ENCODE measurements around the gene CCDC92B.

CCDC92B gene

DNA sequence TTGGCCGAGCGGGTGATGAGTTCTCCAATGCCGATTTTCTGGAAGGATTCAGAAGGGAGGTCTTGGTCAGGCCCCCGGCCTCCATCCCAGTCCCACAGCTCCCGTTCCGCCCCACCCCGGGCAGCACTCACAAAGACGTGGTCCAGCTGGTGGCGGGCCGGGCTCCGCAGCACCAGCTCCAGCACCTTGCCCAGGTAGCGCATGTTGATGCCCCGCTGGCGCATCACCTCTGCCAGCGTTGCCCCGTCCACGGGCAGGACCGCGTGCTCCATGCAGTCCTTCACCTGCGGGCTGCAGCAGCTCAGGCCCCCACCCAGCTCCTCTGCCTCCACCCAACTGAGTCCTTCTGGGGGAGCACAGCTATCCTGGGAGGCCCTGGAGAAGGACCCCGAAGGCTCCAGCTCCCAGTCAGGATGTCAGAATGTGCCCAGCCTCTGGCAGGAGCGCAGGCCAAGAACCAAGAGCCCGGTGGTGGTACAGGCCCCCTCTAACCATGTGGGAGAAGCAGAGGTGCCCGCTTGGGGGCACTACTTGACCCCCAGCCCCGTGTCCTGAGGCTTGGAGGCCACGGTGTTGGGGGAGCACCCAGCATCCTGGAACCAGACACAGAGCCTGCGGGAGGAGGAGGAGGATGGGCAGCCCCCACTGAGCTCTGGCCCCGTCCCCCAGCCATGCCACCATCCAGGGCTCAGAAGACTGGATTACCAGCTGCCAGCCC lies 54.0 kb downstream of the CCDC92B start:
- in situ Hi-C loops (cut with MboI; ENCODE audit: low sequenced_read_pairs, unreplicated experiment), result no loop called here
- TF ChIP-seq, protein P1, sequence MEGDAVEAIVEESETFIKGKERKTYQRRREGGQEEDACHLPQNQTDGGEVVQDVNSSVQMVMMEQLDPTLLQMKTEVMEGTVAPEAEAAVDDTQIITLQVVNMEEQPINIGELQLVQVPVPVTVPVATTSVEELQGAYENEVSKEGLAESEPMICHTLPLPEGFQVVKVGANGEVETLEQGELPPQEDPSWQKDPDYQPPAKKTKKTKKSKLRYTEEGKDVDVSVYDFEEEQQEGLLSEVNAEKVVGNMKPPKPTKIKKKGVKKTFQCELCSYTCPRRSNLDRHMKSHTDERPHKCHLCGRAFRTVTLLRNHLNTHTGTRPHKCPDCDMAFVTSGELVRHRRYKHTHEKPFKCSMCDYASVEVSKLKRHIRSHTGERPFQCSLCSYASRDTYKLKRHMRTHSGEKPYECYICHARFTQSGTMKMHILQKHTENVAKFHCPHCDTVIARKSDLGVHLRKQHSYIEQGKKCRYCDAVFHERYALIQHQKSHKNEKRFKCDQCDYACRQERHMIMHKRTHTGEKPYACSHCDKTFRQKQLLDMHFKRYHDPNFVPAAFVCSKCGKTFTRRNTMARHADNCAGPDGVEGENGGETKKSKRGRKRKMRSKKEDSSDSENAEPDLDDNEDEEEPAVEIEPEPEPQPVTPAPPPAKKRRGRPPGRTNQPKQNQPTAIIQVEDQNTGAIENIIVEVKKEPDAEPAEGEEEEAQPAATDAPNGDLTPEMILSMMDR (IDR thresholded peaks at IDR 0.05; ENCODE audit: borderline replicate concordance, control extremely low read depth, extremely low read depth, insufficient read depth, missing control alignments), result no peak

DNA sequence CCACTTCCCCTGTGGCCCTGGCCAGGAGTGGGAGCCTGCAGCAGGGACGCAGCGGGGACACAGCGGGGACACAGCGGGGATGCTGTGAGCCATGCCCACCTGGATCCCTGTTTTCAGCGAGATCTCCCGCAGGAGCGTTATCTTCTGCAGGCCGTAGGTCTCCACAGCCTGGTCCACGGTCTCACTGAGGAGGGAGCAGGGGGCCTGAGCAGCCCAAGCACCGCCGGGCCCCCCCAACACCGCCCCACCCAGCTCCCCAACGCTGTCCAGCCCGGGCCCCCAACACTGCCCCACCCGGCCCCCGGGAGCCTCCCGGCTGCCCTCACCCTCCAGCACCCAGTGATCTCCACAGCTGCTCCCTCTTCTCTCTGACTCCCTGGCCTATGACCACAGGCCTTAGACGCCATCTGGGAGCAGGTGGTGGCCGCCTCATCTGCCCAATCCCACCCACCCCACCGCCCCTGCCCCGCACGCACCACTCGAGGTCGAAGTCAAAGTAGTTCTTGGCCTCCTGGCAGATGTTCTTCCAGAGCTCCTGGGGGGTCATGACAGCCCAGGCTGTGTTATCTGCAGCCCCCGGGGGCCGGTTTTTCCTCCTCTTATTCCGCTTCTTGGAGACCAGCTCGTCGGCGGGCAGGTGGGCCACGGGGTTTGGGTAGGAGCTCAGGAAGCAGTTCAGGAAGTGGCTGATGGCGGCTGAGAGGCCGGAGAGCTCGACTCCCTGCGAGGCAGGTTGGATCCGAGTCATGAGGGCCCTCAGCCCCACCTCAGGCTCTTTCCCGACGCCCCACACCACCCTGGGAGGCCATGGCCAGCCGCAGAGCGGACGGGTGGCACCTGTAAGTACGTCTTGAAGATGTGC lies 54.8 kb downstream of the CCDC92B start:
- DNase-seq (ENCODE audit: low spot score), result peak; percentile 25
- TF ChIP-seq, protein P1 (IDR thresholded peaks at IDR 0.05; ENCODE audit: borderline replicate concordance, control extremely low read depth, extremely low read depth, insufficient read depth, missing control alignments), result no peak
- in situ Hi-C loops (cut with MboI; ENCODE audit: low sequenced_read_pairs, unreplicated experiment), result no loop called here

More for the DNA sequence above, 54.0 kb downstream of the CCDC92B start:
- peak; percentile 45 for DNase-seq (ENCODE audit: low spot score)

DNA sequence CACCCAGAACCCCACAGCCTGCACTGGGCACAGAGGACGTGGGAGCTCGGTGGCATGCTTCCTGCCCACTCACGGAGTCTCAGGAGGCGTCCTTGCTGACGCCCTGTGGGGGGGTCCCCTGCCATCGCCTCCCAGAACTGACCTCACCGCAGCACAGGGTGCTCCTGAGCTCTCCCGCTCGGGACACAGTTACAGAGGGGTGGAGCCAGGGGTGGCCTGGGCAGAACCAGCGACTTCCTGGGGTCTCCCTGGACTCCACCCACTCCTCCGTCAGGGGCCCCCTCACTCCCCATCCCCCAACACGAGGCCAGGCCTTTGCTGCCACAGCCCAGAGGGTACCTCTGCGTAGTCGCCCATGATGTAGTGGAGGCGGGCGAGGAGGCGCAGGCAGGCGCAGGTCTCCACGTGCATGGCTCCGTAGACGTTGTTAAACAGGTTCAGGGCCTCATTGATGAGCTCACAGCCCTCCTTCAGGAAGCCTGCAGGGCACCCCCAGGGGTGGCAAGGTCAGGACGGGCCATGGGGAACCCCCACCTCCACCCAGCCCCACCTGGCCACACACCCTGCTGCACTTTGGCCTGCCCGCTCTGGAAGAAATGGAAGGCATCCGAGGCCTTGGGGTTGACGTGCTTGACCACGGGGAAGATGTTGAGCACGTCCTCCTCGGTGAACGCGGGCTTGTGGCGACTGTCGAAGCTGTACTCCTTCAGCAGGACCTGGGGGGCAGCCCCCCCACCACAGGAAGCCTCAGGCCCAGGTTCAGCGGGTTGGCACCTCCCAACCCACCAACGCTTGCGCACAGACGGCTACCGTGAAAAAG lies 55.7 kb downstream of the CCDC92B start:
- in situ Hi-C loops (cut with MboI; ENCODE audit: low sequenced_read_pairs, unreplicated experiment), result no loop called here
- DNase-seq (ENCODE audit: low spot score), result peak; percentile 18
- TF ChIP-seq, protein P1 (IDR thresholded peaks at IDR 0.05; ENCODE audit: borderline replicate concordance, control extremely low read depth, extremely low read depth, insufficient read depth, missing control alignments), result no peak

DNA sequence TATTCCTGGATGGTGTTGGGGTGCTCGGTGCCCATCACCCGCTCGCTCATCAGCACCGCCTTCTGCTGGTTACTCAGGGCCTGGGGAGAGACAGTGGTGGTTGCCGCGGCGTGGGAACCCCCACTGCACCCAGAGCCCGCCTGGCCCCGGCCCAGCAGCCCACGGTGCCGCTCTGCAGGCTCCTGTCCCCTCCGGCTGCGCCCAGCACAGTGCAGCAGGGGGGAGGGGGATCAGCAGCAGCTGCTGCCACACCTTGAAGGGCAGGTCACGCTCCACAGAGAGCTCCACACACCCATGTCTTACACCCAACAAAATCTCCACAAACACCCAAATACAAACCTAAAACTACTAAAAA lies 56.7 kb downstream of the CCDC92B start:
- TF ChIP-seq, protein P1 (IDR thresholded peaks at IDR 0.05; ENCODE audit: borderline replicate concordance, control extremely low read depth, extremely low read depth, insufficient read depth, missing control alignments), result no peak

DNA sequence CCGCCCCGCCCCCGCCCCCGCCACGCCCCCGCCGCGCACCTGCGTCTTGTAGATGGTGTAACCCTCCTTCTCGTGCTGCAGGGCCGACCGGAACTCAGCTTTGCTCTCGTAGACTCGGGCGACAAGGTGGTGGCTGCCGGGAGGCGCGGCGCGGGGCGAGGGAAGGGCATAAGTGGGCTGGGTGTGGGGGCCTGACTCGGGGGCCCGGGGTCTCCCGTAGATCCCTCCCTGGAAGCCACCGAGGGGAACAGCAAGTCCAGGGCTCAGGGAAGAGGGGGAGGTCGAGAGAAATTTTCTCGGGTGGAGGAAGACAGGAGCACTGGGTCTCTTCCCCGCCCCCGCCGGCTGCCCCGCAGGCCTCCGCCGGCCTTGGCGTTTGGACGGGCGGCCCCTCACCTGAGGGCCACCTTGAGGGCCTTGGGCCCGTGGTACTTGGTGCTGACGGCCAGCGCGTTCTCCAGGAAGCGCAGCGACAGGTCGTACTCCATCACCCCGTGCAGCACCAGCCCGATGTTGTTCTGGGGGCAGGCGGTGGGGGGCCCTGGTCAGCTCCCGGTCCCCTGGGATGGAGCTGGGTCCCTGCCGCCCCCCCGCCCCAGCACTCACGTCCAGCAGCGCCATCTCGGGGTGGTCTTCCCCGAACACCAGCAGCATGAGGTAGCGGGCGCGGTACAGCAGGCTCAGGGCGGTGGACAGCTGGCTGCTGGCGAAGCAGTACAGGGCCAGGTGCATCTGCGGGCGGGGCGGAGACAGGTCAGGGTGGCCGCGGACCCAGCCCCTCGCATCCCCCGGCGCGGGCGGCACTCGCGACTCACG lies 57.3 kb downstream of the CCDC92B start:
- in situ Hi-C loops (cut with MboI; ENCODE audit: low sequenced_read_pairs, unreplicated experiment), result no loop called here
- TF ChIP-seq, protein P1 (IDR thresholded peaks at IDR 0.05; ENCODE audit: borderline replicate concordance, control extremely low read depth, extremely low read depth, insufficient read depth, missing control alignments), result no peak
- DNase-seq (ENCODE audit: low spot score), result no peak

More for the DNA sequence above, 56.7 kb downstream of the CCDC92B start:
- in situ Hi-C loops (cut with MboI; ENCODE audit: low sequenced_read_pairs, unreplicated experiment), result no loop called here
- peak; percentile 26 for DNase-seq (ENCODE audit: low spot score)

Data from GM13976 (cell line).